SK-N-SH treated with all-trans-retinoic acid at 6 μM for 48 hours (cell line): ENCODE data around the gene TRAF1.

Experiments used
- TCF4 ChIP-seq: fragments of 250-450 bp; sonication (Bioruptor Pico); IDR thresholded peaks from 2 replicates; pipeline ENCODE4 v1.8.0; 2021; ENCODE audit warnings: mild to moderate bottlenecking, moderate library complexity, borderline replicate concordance
- ZFP3 ChIP-seq: fragments of 250-450 bp; sonication (Bioruptor Pico); IDR thresholded peaks from 2 replicates; pipeline ENCODE4 v1.5.0; 2020; ENCODE audit warnings: mild to moderate bottlenecking, moderate library complexity
- ZFP30 ChIP-seq: fragments of 450-650 bp; formaldehyde crosslinking; IDR thresholded peaks from 2 replicates; pipeline ENCODE4 v1.5.0; 2022; ENCODE audit warnings: mild to moderate bottlenecking, moderate library complexity

- TF ChIP-seq ZFP30 (CRISPR knock-in tag) (no peak), TCF4 (CRISPR knock-in tag) (no peak), ZFP3 (CRISPR knock-in tag) (no peak)
Measured at GRCh38 chr9:120869360-120869687, 57.3 kb downstream of the TRAF1 start.
